AG10803 (cell line): ENCODE measurements around the gene IL17B.

Experiments used
- DNase-seq: peaks from one replicate; pipeline ENCODE4 v3.0.0; 2010; ENCODE audit warnings: low read depth
- H3K4me3 ChIP-seq: 2 replicates; pipeline ENCODE4 v1.5.1; 2011; ENCODE audit warnings: mild to moderate bottlenecking, low read length, control low read depth
- CTCF ChIP-seq: conservative IDR thresholded peaks from 2 replicates; pipeline ENCODE4 v1.5.1; 2011; ENCODE audit warnings: mild to moderate bottlenecking, low read length, control low read depth, inconsistent platforms

IL17B gene

GRCh38 chr5:149423794-149424268 lies 44.7 kb upstream of the IL17B start:
- H3K4me3 ChIP-seq: no peak overlapping the region
- DNase-seq: no peak
- TF ChIP-seq CTCF: no peak

GRCh38 chr5:149423049-149423793 lies 44.1 kb upstream of the IL17B start:
- H3K4me3 ChIP-seq: no peak overlapping the region

GRCh38 chr5:149422366-149423048 lies 43.4 kb upstream of the IL17B start:
- TF ChIP-seq CTCF: no peak
- peak; percentile 75 for DNase-seq
- H3K4me3 ChIP-seq: no peak overlapping the region

More at GRCh38 chr5:149423049-149423793, 44.1 kb upstream of the IL17B start:
- DNase-seq: no peak
- TF ChIP-seq CTCF: no peak

GRCh38 chr5:149421834-149422233 lies 42.7 kb upstream of the IL17B start:
- peak; percentile 66 for DNase-seq
- H3K4me3 ChIP-seq: no peak overlapping the region
- TF ChIP-seq CTCF: no peak

- no peak for TF ChIP-seq CTCF
- no peak overlapping the region for H3K4me3 ChIP-seq
- DNase-seq: no peak
Measured at GRCh38 chr5:149421372-149421685, 42.2 kb upstream of the IL17B start.

- TF ChIP-seq CTCF: no peak
- DNase-seq: peak; percentile 93
- H3K4me3 ChIP-seq: no peak overlapping the region; the same call in 1 of the 2 replicates
Measured at GRCh38 chr5:149420545-149421371, 41.7 kb upstream of the IL17B start.
